Mesenchymal stem cell (in vitro differentiated cells and primary cell): ENCODE data around the gene MAPK8.

Experiments
- DNase-seq: peaks from one replicate; pipeline ENCODE4 v3.0.0-alpha.2; 2013
- H2AFZ ChIP-seq: one replicate; pipeline ENCODE4 v1.6.1; 2013; ENCODE audit warnings: low read depth, mild to moderate bottlenecking, control low read depth, inconsistent platforms, low read length, moderate library complexity
- H2AK5ac ChIP-seq: 2 replicates; pipeline ENCODE4 v1.6.1; 2013; ENCODE audit warnings: low read length, moderate library complexity, mild to moderate bottlenecking, inconsistent platforms; ENCODE audit not compliant: severe bottlenecking
- H2BK120ac ChIP-seq: one replicate; pipeline ENCODE4 v1.6.1; 2013; ENCODE audit warnings: low read depth, mild to moderate bottlenecking, inconsistent platforms, low read length, moderate library complexity
- H2BK12ac ChIP-seq, 2 experiments: one replicate each; pipeline ENCODE4 v1.6.1; 2013; ENCODE audit warnings: inconsistent platforms in 2 of 2, low read length in 2 of 2, mild to moderate bottlenecking in 2 of 2, moderate library complexity in 2 of 2, control low read depth in 1 of 2
- H2BK15ac ChIP-seq: one replicate; pipeline ENCODE4 v1.6.1; 2013; ENCODE audit warnings: mild to moderate bottlenecking, low read depth, inconsistent platforms; ENCODE audit not compliant: poor library complexity, severe bottlenecking
- H2BK5ac ChIP-seq: 2 replicates; pipeline ENCODE4 v1.6.1; 2013; ENCODE audit warnings: low read depth, mild to moderate bottlenecking, low read length, control low read depth, inconsistent platforms; ENCODE audit not compliant: poor library complexity, severe bottlenecking
- H3K14ac ChIP-seq, 2 experiments: one replicate each; pipeline ENCODE4 v1.6.1; 2013; ENCODE audit warnings: inconsistent platforms in 2 of 2, low read length in 2 of 2, control low read depth in 1 of 2, mild to moderate bottlenecking in 1 of 2, moderate library complexity in 1 of 2
- H3K18ac ChIP-seq, 2 experiments: one replicate each; pipeline ENCODE4 v1.6.1; 2013; ENCODE audit warnings: inconsistent platforms in 2 of 2, low read length in 2 of 2, control low read depth in 1 of 2, low read depth in 1 of 2, mild to moderate bottlenecking in 1 of 2
- H3K23ac ChIP-seq, 2 experiments: one replicate each; pipeline ENCODE4 v1.6.1; 2013; ENCODE audit warnings: inconsistent platforms in 2 of 2, low read length in 2 of 2, mild to moderate bottlenecking in 2 of 2, moderate library complexity in 2 of 2, control low read depth in 1 of 2
- H3K27ac ChIP-seq: 2 replicates; pipeline ENCODE4 v1.5.1; 2013; ENCODE audit warnings: mild to moderate bottlenecking, moderate library complexity, low read length, control low read depth, inconsistent platforms; ENCODE audit not compliant: poor library complexity, severe bottlenecking
- H3K27me3 ChIP-seq, 2 experiments: 2 replicates each; pipeline versions ENCODE4 v1.6.1 to v1.7.0; 2013; ENCODE audit warnings: low read length in 2 of 2, mild to moderate bottlenecking in 2 of 2, moderate library complexity in 2 of 2, control low read depth in 1 of 2, inconsistent platforms in 1 of 2; ENCODE audit not compliant: control insufficient read depth in 1 of 2, insufficient read depth in 1 of 2
- H3K36me3 ChIP-seq, 2 experiments: 2 replicates each; pipeline versions ENCODE4 v1.6.1 to v1.7.0; 2013; ENCODE audit warnings: low read length in 2 of 2, control low read depth in 1 of 2, inconsistent platforms in 1 of 2, low read depth in 1 of 2, mild to moderate bottlenecking in 1 of 2; ENCODE audit not compliant: insufficient read depth in 2 of 2, control insufficient read depth in 1 of 2
- H3K4ac ChIP-seq, 2 experiments: one replicate each; pipeline ENCODE4 v1.6.1; 2013; ENCODE audit warnings: inconsistent platforms in 2 of 2, low read length in 2 of 2, mild to moderate bottlenecking in 2 of 2, moderate library complexity in 2 of 2, control low read depth in 1 of 2, low read depth in 1 of 2
- H3K4me1 ChIP-seq: 2 replicates; pipeline ENCODE4 v1.6.1; 2013; ENCODE audit warnings: low read depth, low read length, control low read depth; ENCODE audit not compliant: control insufficient read depth, insufficient read depth
- H3K4me2 ChIP-seq: 2 replicates; pipeline ENCODE4 v1.6.1; 2013; ENCODE audit warnings: low read length, mild to moderate bottlenecking, inconsistent platforms; ENCODE audit not compliant: poor library complexity, severe bottlenecking
- H3K4me3 ChIP-seq, 2 experiments: 2 replicates each; pipeline versions ENCODE4 v1.5.1 to v1.7.0; 2013; ENCODE audit warnings: low read length in 2 of 2, mild to moderate bottlenecking in 2 of 2, control low read depth in 1 of 2, low read depth in 1 of 2; ENCODE audit not compliant: insufficient read depth in 1 of 2
- H3K79me1 ChIP-seq: replicated peaks from 2 replicates; pipeline ENCODE4 v1.6.1; 2013; ENCODE audit warnings: mild to moderate bottlenecking, control low read depth, low read length, inconsistent platforms; ENCODE audit not compliant: poor library complexity, severe bottlenecking
- H3K9ac ChIP-seq: 2 replicates; pipeline ENCODE4 v1.7.0; 2013; ENCODE audit warnings: mild to moderate bottlenecking, low read length, moderate library complexity
- H3K9me3 ChIP-seq: 2 replicates; pipeline ENCODE4 v1.7.0; 2013; ENCODE audit warnings: mild to moderate bottlenecking, low read length; ENCODE audit not compliant: control insufficient read depth
- H4K8ac ChIP-seq: one replicate; pipeline ENCODE4 v1.6.1; 2013; ENCODE audit warnings: inconsistent platforms, mild to moderate bottlenecking, low read length, moderate library complexity
- H4K91ac ChIP-seq: one replicate; pipeline ENCODE4 v1.6.1; 2013; ENCODE audit warnings: mild to moderate bottlenecking, low read length, inconsistent platforms
- WGBS: methylation state at CpG from one replicate; pipeline ENCODE4 v1.1.7; 2013; ENCODE audit warnings: mixed read lengths; 5-methylcytosine and 5-hydroxymethylcytosine counted together

The MAPK8 gene

GRCh38 chr10:48284002-48284546 is 22.4 kb upstream of the MAPK8 start:
- Histone ChIP-seq H3K4me2 (no peak overlapping the region), H2BK15ac (no peak overlapping the region), H3K14ac (no peak overlapping the region), H3K79me1 (no peaks in the 10 kb centered on the region), H3K9ac (no peak overlapping the region), H2BK5ac (no peak overlapping the region), H2AFZ (no peak overlapping the region), H3K27me3 (peaks cover 24 to 30% of the 10 kb centered on the region in 2 experiments), H3K4ac (no peak overlapping the region), H3K36me3 (no peaks in the 10 kb centered on the region), H2AK5ac (no peak overlapping the region), H2BK12ac (no peak overlapping the region), H4K91ac (no peak overlapping the region), H3K23ac (no peak overlapping the region), H3K4me3 (no peak overlapping the region), H2BK120ac (no peak overlapping the region), H3K27ac (no peak overlapping the region), H3K18ac (no peak overlapping the region), H3K4me1 (no peaks in the 10 kb centered on the region), H3K9me3 (peaks cover 15% of the 10 kb centered on the region), H4K8ac (no peak overlapping the region)
- 77% methylated on average over 2 of the region's 2 CpGs for WGBS
- DNase-seq, result no peak

GRCh38 chr10:48284811-48285210 is 21.7 kb upstream of the MAPK8 start:
- no peak overlapping the region for H3K4me2 ChIP-seq
- no peak overlapping the region for H2AFZ ChIP-seq
- WGBS, result 29% methylated on average over 4 of the region's 4 CpGs
- H2BK5ac ChIP-seq, result no peak overlapping the region
- H2BK12ac ChIP-seq, result no peak overlapping the region
- no peak overlapping the region for H3K9ac ChIP-seq
- no peaks in the 10 kb centered on the region for H3K79me1 ChIP-seq
- no peak overlapping the region for H2AK5ac ChIP-seq
- H3K14ac ChIP-seq, result no peak overlapping the region
- H4K8ac ChIP-seq, result no peak overlapping the region
- peaks cover 2% of the 10 kb centered on the region for H3K4me1 ChIP-seq
- no peak overlapping the region for H4K91ac ChIP-seq
- H3K9me3 ChIP-seq, result peaks cover 15% of the 10 kb centered on the region
- peaks cover 24 to 30% of the 10 kb centered on the region in 2 experiments for H3K27me3 ChIP-seq
- no peak for DNase-seq
- no peak overlapping the region for H3K23ac ChIP-seq
- H3K4me3 ChIP-seq, result no peak overlapping the region
- H3K18ac ChIP-seq, result no peak overlapping the region
- no peak overlapping the region for H2BK120ac ChIP-seq
- no peak overlapping the region for H2BK15ac ChIP-seq
- H3K27ac ChIP-seq, result no peak overlapping the region
- no peak overlapping the region for H3K4ac ChIP-seq
- no peaks in the 10 kb centered on the region for H3K36me3 ChIP-seq

GRCh38 chr10:48285710-48286109 is 20.8 kb upstream of the MAPK8 start:
- Histone ChIP-seq H3K27me3 (peaks cover 24 to 35% of the 10 kb centered on the region in 2 experiments), H2BK120ac (no peak overlapping the region), H3K79me1 (no peaks in the 10 kb centered on the region), H3K18ac (no peak overlapping the region), H3K23ac (no peak overlapping the region), H3K4me1 (peaks cover 3% of the 10 kb centered on the region), H3K4me3 (no peak overlapping the region), H2BK15ac (no peak overlapping the region), H3K27ac (no peak overlapping the region), H2AFZ (no peak overlapping the region), H3K9me3 (peaks cover 15% of the 10 kb centered on the region), H3K4ac (no peak overlapping the region), H3K9ac (no peak overlapping the region), H3K36me3 (no peaks in the 10 kb centered on the region), H3K4me2 (no peak overlapping the region), H4K8ac (no peak overlapping the region), H3K14ac (no peak overlapping the region), H2AK5ac (no peak overlapping the region), H2BK12ac (no peak overlapping the region), H4K91ac (no peak overlapping the region), H2BK5ac (no peak overlapping the region)
- no peak for DNase-seq
- WGBS, result 51% methylated on average over 5 of the region's 5 CpGs

- H2BK120ac ChIP-seq, result no peak overlapping the region
- no peaks in the 10 kb centered on the region for H3K79me1 ChIP-seq
- no peak overlapping the region for H4K91ac ChIP-seq
- no peak overlapping the region for H2BK12ac ChIP-seq
- no peak overlapping the region for H2BK5ac ChIP-seq
- peaks cover 15% of the 10 kb centered on the region for H3K9me3 ChIP-seq
- no peak overlapping the region for H3K23ac ChIP-seq
- no peak overlapping the region for H3K27ac ChIP-seq
- H3K14ac ChIP-seq, result no peak overlapping the region
- no peak overlapping the region for H4K8ac ChIP-seq
- H3K36me3 ChIP-seq, result no peaks in the 10 kb centered on the region
- no peak overlapping the region for H3K4ac ChIP-seq
- no peak overlapping the region for H3K4me2 ChIP-seq
- H3K18ac ChIP-seq, result no peak overlapping the region
- H2AK5ac ChIP-seq, result no peak overlapping the region
- WGBS, result 100% methylated on average over 1 of the region's 1 CpG
- peaks cover 5% of the 10 kb centered on the region for H3K4me1 ChIP-seq
- no peak overlapping the region for H2AFZ ChIP-seq
- H2BK15ac ChIP-seq, result no peak overlapping the region
- H3K9ac ChIP-seq, result no peak overlapping the region
- DNase-seq, result no peak
- no peak overlapping the region for H3K4me3 ChIP-seq
- H3K27me3 ChIP-seq, result peaks cover 24 to 42% of the 10 kb centered on the region in 2 experiments
These were observed 20.1 kb upstream of the MAPK8 start for GRCh38 chr10:48286356-48286755.
